Prostate gland (tissue), 2 donors: ENCODE results near the gene SEC16B.

Experiments
- POLR2AphosphoS5 ChIP-seq: sonication (generic); formaldehyde crosslinking; IDR thresholded peaks from one replicate; pipeline ENCODE4 v1.6.1; 2017; ENCODE audit warnings: antibody characterized with exemption
- TF ChIP-seq, protein P1 (sequence below), 4 experiments: fragments of 200-600 bp in 2 of 4; fragments of 450-650 bp in 2 of 4; sonication (generic) in 2 of 4; IDR thresholded peaks; 1 replicate in 3 of 4; 2 replicates in 1 of 4; pipeline ENCODE4 v1.5.1; 2016 to 2019; ENCODE audit warnings: antibody characterized with exemption in 4 of 4, mild to moderate bottlenecking in 2 of 4, moderate library complexity in 2 of 4

DNA sequence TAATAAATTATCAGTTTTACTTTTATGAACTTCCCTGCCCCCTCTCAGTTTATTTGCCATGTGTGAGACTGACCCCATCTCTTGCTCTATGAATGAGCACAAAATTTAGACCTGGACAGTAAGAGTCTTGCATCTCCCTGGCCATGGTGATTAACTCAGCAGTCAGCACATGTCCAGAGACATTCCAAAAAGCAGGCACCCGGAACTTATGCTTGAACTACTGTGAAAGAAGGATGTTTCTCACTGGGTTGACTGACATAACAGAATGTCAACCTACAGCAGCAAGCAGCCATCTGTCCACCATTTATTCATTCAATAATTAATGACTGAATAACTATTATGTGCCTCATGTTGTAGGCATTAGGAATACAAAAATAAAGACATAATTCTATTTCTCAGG is 11.3 kb upstream of the SEC16B start:
- TF ChIP-seq, protein P1, sequence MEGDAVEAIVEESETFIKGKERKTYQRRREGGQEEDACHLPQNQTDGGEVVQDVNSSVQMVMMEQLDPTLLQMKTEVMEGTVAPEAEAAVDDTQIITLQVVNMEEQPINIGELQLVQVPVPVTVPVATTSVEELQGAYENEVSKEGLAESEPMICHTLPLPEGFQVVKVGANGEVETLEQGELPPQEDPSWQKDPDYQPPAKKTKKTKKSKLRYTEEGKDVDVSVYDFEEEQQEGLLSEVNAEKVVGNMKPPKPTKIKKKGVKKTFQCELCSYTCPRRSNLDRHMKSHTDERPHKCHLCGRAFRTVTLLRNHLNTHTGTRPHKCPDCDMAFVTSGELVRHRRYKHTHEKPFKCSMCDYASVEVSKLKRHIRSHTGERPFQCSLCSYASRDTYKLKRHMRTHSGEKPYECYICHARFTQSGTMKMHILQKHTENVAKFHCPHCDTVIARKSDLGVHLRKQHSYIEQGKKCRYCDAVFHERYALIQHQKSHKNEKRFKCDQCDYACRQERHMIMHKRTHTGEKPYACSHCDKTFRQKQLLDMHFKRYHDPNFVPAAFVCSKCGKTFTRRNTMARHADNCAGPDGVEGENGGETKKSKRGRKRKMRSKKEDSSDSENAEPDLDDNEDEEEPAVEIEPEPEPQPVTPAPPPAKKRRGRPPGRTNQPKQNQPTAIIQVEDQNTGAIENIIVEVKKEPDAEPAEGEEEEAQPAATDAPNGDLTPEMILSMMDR (IDR thresholded peaks at IDR 0.05), result no peak
- no peak for TF ChIP-seq POLR2AphosphoS5
